Stomach (tissue), 9 donors: ENCODE results near the gene NRIP3. TPM values are rescaled to one million over a fixed set of nuclear protein-coding genes. Genes with fewer than 3 reads are reported as not detected.
"Not testable (repeated sequence)": the region's sequence is repeated elsewhere in the genome, so short reads cannot be mapped to it uniquely, and the experiment has no call there.

Experiments used
- DNase-seq, 2 donors: peaks; one replicate each; pipeline versions ENCODE4 v3.0.0 to v3.0.0-alpha.2; 2013 to 2019
- H3K27ac ChIP-seq, 5 donors: fragments of 200-600 bp in 4 of 5; sonication (generic) in 4 of 5; one replicate each; pipeline ENCODE4 v1.5.1; 2013 to 2019; ENCODE audit warnings: mild to moderate bottlenecking in 1 of 5, moderate library complexity in 1 of 5
- H3K27me3 ChIP-seq, 3 donors: fragments of 200-600 bp; sonication (generic); one replicate each; pipeline ENCODE4 v1.5.1; 2017 to 2019; ENCODE audit warnings: mixed run types in 1 of 3
- H3K36me3 ChIP-seq, 4 donors: fragments of 200-600 bp; sonication (generic); 1 replicate in 3 of 4; 2 replicates in 1 of 4; pipeline ENCODE4 v1.5.1; 2016 to 2019
- H3K4me1 ChIP-seq, 4 donors: fragments of 200-600 bp; sonication (generic); one replicate each; pipeline ENCODE4 v1.5.1; 2016 to 2019
- H3K4me3 ChIP-seq, 4 donors: fragments of 200-600 bp; sonication (generic) in 3 of 4; one replicate each; pipeline ENCODE4 v1.5.1; 2016 to 2019; ENCODE audit warnings: mild to moderate bottlenecking in 1 of 4
- H3K9me3 ChIP-seq, 4 donors: fragments of 200-600 bp; sonication (generic); one replicate each; pipeline ENCODE4 v1.5.1; 2016 to 2019
- EP300 ChIP-seq: sonication (generic); formaldehyde crosslinking; IDR thresholded peaks from one replicate; pipeline ENCODE4 v1.6.1; 2017; ENCODE audit warnings: antibody characterized with exemption
- POLR2A ChIP-seq, 4 donors: fragments of 450-650 bp; IDR thresholded peaks; one replicate each; pipeline ENCODE4 v1.6.1; 2016; ENCODE audit warnings: antibody characterized with exemption in 4 of 4, control low read depth in 2 of 4, mild to moderate bottlenecking in 1 of 4, moderate library complexity in 1 of 4
- POLR2AphosphoS5 ChIP-seq, 3 donors: sonication (generic); formaldehyde crosslinking; IDR thresholded peaks; one replicate each; pipeline ENCODE4 v1.6.1; 2016; ENCODE audit warnings: antibody characterized with exemption in 3 of 3
- WGBS, 5 donors: extraction: QIAGEN DNeasy Blood & Tissue Kit in 3 of 5; methylation state at CpG; one replicate each; pipeline versions ENCODE4 v1.1.5 to v1.1.7; 2013 to 2018; 5-methylcytosine and 5-hydroxymethylcytosine counted together
- intact Hi-C: fragments of 100-400 bp; cut with DNase I; formaldehyde crosslinking; loops from one replicate; pipeline ENCODE4 v1.15.1; 2023; ENCODE audit warnings: low total_unique reads
- polyA plus RNA-seq, 3 donors: library from polyadenylated mRNA; stranded (reverse); fragments of 200-250 nt; gene quantifications; one replicate each; pipeline ENCODE4 v1.2.3, GENCODE V29; 2013
- total RNA-seq, 5 donors: library from RNA; depleted of rRNA; stranded (reverse); fragments of >200 nt; gene quantifications; one replicate each; pipeline versions ENCODE4 v1.1.0 to v1.2.3, GENCODE V29; 2014 to 2016
- TF ChIP-seq, protein P1 (sequence below), 7 experiments: fragments of 450-650 bp in 4 of 7; fragments of 200-600 bp in 3 of 7; sonication (generic) in 3 of 7; IDR thresholded peaks; one replicate each; pipeline ENCODE4 v1.5.1; 2016 to 2019; ENCODE audit warnings: antibody characterized with exemption in 7 of 7, control low read depth in 2 of 7, mild to moderate bottlenecking in 1 of 7
- donor health status: healthy with polysubstance abuse.
- donor health status: Bipolar disorder and iron deficiency.
- donor health status: healthy.

The NRIP3 gene
- total and polyA plus RNA-seq, 8 donors = 0.33 to 3.9 (median 1.6) TPM; not detected in 2

DNA sequence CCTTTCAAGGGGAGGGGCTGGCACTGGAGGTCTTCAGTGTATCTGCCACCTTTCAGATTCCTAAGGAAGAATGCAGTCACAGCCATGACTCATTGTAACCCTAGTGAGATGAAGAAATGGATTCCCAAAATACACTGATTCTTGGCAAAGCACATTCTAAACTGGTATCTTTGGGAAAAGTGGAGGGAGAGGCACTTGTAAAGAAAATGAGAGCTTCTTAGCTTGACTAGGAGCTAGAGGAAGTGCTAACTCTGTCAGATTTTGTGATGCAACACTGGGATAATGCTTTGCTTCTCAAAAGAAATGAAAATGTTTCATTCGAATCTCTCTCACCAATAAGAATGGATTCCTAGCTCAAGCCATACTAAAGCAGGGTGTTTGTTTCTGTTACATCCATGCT is 14.3 kb downstream of the NRIP3 start:
- Histone ChIP-seq H3K27me3 (no peaks in the 10 kb centered on the region), H3K4me1 (no peaks in the 10 kb centered on the region), H3K4me3 (no peak overlapping the region), H3K27ac (no peak overlapping the region), H3K36me3 (no peaks in the 10 kb centered on the region), H3K9me3 (no peaks in the 10 kb centered on the region)
- intact Hi-C loops = no loop called here
- WGBS, 5 donors = 70 to 83% (median 79%) methylated on average over 1 of the region's 1 CpG
- no peak for TF ChIP-seq POLR2AphosphoS5 (IDR thresholded peaks at IDR 0.05)
- TF ChIP-seq, protein P1, sequence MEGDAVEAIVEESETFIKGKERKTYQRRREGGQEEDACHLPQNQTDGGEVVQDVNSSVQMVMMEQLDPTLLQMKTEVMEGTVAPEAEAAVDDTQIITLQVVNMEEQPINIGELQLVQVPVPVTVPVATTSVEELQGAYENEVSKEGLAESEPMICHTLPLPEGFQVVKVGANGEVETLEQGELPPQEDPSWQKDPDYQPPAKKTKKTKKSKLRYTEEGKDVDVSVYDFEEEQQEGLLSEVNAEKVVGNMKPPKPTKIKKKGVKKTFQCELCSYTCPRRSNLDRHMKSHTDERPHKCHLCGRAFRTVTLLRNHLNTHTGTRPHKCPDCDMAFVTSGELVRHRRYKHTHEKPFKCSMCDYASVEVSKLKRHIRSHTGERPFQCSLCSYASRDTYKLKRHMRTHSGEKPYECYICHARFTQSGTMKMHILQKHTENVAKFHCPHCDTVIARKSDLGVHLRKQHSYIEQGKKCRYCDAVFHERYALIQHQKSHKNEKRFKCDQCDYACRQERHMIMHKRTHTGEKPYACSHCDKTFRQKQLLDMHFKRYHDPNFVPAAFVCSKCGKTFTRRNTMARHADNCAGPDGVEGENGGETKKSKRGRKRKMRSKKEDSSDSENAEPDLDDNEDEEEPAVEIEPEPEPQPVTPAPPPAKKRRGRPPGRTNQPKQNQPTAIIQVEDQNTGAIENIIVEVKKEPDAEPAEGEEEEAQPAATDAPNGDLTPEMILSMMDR (IDR thresholded peaks at IDR 0.05) = no peak
- TF ChIP-seq EP300 = no peak
- TF ChIP-seq POLR2A (IDR thresholded peaks at IDR 0.05) = no peak
- DNase-seq = no peak

GRCh38 chr11:8988329-8989234 is 15.2 kb downstream of the NRIP3 start:
- no peak for DNase-seq
- H3K36me3 ChIP-seq = no peaks in the 10 kb centered on the region
- no peaks in the 10 kb centered on the region for H3K4me1 ChIP-seq
- no peak overlapping the region for H3K27ac ChIP-seq
- TF ChIP-seq POLR2A (IDR thresholded peaks at IDR 0.05) (no peak), EP300 (no peak), POLR2AphosphoS5 (IDR thresholded peaks at IDR 0.05) (no peak)
- TF ChIP-seq, protein P1 (IDR thresholded peaks at IDR 0.05) = no peak
- intact Hi-C loops = no loop called here
- 61 to 87% (median 71%) methylated on average over 3 of the region's 3 CpGs for WGBS, 5 donors
- no peaks in the 10 kb centered on the region for H3K9me3 ChIP-seq
- no peak overlapping the region for H3K4me3 ChIP-seq
- no peaks in the 10 kb centered on the region for H3K27me3 ChIP-seq

- WGBS, 5 donors = 87 to 95% (median 91%) methylated on average over 2 of the region's 2 CpGs
- TF ChIP-seq, protein P1 (IDR thresholded peaks at IDR 0.05) = no peak
- TF ChIP-seq EP300 (no peak), POLR2AphosphoS5 (IDR thresholded peaks at IDR 0.05) (no peak), POLR2A (IDR thresholded peaks at IDR 0.05) (no peak)
- intact Hi-C loops = no loop called here
- H3K9me3 ChIP-seq = no peaks in the 10 kb centered on the region
- H3K27me3 ChIP-seq = no peaks in the 10 kb centered on the region
- no peak overlapping the region for H3K27ac ChIP-seq
- no peak for DNase-seq
- no peak overlapping the region for H3K4me3 ChIP-seq
- H3K36me3 ChIP-seq = no peaks in the 10 kb centered on the region
- no peaks in the 10 kb centered on the region for H3K4me1 ChIP-seq
These were observed 16.4 kb downstream of the NRIP3 start for GRCh38 chr11:8987446-8987845.

GRCh38 chr11:8986772-8987171 is 17.0 kb downstream of the NRIP3 start:
- intact Hi-C loops, H3K4me1 ChIP-seq, H3K36me3 ChIP-seq, DNase-seq, H3K4me3 ChIP-seq, H3K9me3 ChIP-seq, H3K27ac ChIP-seq, H3K27me3 ChIP-seq: not testable (repeated sequence)
- whole genome bisulfite sequencing, 5 donors = 85 to 99% (median 96%) methylated on average over 6 of the region's 6 CpGs

DNA sequence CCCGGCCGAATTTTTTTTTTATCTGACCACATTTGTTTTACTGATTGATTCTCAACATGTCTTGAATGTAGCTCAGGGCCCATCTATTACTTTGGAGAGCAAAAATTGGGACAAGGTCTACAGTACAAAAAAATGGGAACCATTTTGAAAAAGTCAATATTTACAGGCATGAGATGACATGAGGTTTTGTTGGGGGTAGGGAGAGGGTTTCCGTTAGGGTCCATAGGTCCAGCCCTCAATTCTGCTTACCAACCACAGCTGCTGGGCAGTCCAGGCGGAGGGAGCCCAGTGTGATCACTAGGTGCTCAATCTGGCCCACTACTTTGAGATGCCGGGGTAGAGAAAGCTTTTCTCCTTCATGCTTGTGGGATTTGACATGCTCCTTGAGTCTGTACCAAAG is 18.3 kb downstream of the NRIP3 start:
- Histone ChIP-seq H3K9me3 (no peaks in the 10 kb centered on the region), H3K4me3 (no peak overlapping the region), H3K4me1 (no peaks in the 10 kb centered on the region), H3K27me3 (no peaks in the 10 kb centered on the region), H3K36me3 (no peaks in the 10 kb centered on the region), H3K27ac (no peak overlapping the region)
- TF ChIP-seq POLR2AphosphoS5 (IDR thresholded peaks at IDR 0.05) (no peak), EP300 (no peak), POLR2A (IDR thresholded peaks at IDR 0.05) (no peak)
- TF ChIP-seq, protein P1 (IDR thresholded peaks at IDR 0.05) = no peak
- 89 to 94% (median 93%) methylated on average over 5 of the region's 5 CpGs for WGBS, 5 donors
- intact Hi-C loops = no loop called here
- no peak for DNase-seq
